HCT116 (cell line): ENCODE measurements around the gene PHACTR1. TPM values are rescaled to one million over a fixed set of nuclear protein-coding genes. Genes with fewer than 3 reads are reported as not detected.
A peak's percentile ranks its signal among the peaks of the same experiment; 100 is the strongest.

ENCODE experiments used
- ATAC-seq: fragments of 200-7000 bp; cut with Tn5 transposase; 2 replicates; pipeline ENCODE4 v1.9.1; 2020; ENCODE audit warnings: mild to moderate bottlenecking, moderate library complexity
- BruUV-seq: library from RNA; stranded (reverse); fragments of 400-500 nt; replicated peaks from 2 replicates; lab custom pipeline; 2021; lab: Mats Ljungman, UMichigan
- CTCF ChIA-PET: fragments of 300-600 bp; sonication (Branson Sonifier 250); formaldehyde crosslinking; loops from one replicate; lab custom pipeline; 2021; ENCODE audit warnings: antibody characterized with exemption; lab: Charles Lee
- POLR2A ChIA-PET: fragments of 300-600, 350-600 bp; sonication (Branson Sonifier 250); formaldehyde crosslinking; loops from one replicate; lab custom pipeline; 2021; ENCODE audit warnings: antibody characterized with exemption; lab: Charles Lee
- RAD21 ChIA-PET, 2 experiments: fragments of 300-600 bp; sonication (Branson Sonifier 250); formaldehyde crosslinking; loops; one replicate each; lab custom pipeline; 2023; ENCODE audit warnings: low total read pairs in 2 of 2; ENCODE audit not compliant: uncharacterized antibody in 2 of 2, unreplicated experiment in 2 of 2, low non-redundant PET in 1 of 2; lab: Charles Lee
- DNase-seq: peaks from one replicate; pipeline ENCODE4 v3.0.0-alpha.2; 2010; ENCODE audit warnings: low read depth, low spot score
- H2AFZ ChIP-seq: fragments of 200-600 bp; shearing (Covaris generic), sonication (generic); 2 replicates; pipeline ENCODE4 v1.6.1; 2017; ENCODE audit warnings: low read depth, mixed run types, mixed read lengths, antibody characterized with exemption, low read length; ENCODE audit not compliant: poor library complexity, severe bottlenecking
- H3K27ac ChIP-seq: 2 replicates; pipeline ENCODE4 v1.5.1; 2012; ENCODE audit warnings: low read depth, low read length
- H3K27me3 ChIP-seq: fragments of 200-600 bp; sonication (generic); 2 replicates; pipeline ENCODE4 v1.6.1; 2016; ENCODE audit warnings: mixed run types, low read length, mixed read lengths; ENCODE audit not compliant: insufficient read depth
- H3K36me3 ChIP-seq, 2 experiments: fragments of 200-500 bp in 1 of 2; fragments of 200-600 bp in 1 of 2; sonication (Bioruptor generic) in 1 of 2; sonication (generic) in 1 of 2; 2 replicates each; pipeline versions ENCODE4 v1.5.1 to v1.6.1; 2014 to 2016; ENCODE audit warnings: low read length in 2 of 2, inconsistent platforms in 1 of 2, mixed read lengths in 1 of 2, mixed run types in 1 of 2; ENCODE audit not compliant: insufficient read depth in 2 of 2, control insufficient read depth in 1 of 2
- H3K4me1 ChIP-seq, 2 experiments: fragments of 200-600 bp in 1 of 2; sonication (generic) in 1 of 2; 2 replicates each; pipeline versions ENCODE4 v1.5.1 to v1.6.1; 2012 to 2017; ENCODE audit warnings: low read length in 2 of 2, inconsistent platforms in 1 of 2, mild to moderate bottlenecking in 1 of 2, mixed read lengths in 1 of 2, mixed run types in 1 of 2, moderate library complexity in 1 of 2; ENCODE audit not compliant: insufficient read depth in 2 of 2, control insufficient read depth in 1 of 2
- H3K4me2 ChIP-seq: fragments of 200-600 bp; sonication (generic); 2 replicates; pipeline ENCODE4 v1.6.1; 2017; ENCODE audit warnings: mixed run types, low read length, mixed read lengths
- H3K4me3 ChIP-seq, 2 experiments: fragments of 200-600 bp in 1 of 2; sonication (generic) in 1 of 2; replicated peaks in 1 of 2; 2 replicates each; pipeline ENCODE4 v1.5.1; 2011 to 2016; ENCODE audit warnings: low read length in 2 of 2, control low read depth in 1 of 2, low read depth in 1 of 2, mild to moderate bottlenecking in 1 of 2, mixed read lengths in 1 of 2, mixed run types in 1 of 2
- H3K79me2 ChIP-seq: fragments of 200-600 bp; sonication (generic); 2 replicates; pipeline ENCODE4 v1.6.1; 2017; ENCODE audit warnings: mild to moderate bottlenecking, mixed run types, low read length, moderate library complexity, mixed read lengths; ENCODE audit not compliant: insufficient read depth
- H3K9ac ChIP-seq: fragments of 200-600 bp; sonication (generic); 2 replicates; pipeline ENCODE4 v1.6.1; 2016; ENCODE audit warnings: low read length, mixed read lengths
- H3K9me2 ChIP-seq: fragments of 200-600 bp; sonication (generic), shearing (Covaris generic); 2 replicates; pipeline ENCODE4 v1.6.1; 2017; ENCODE audit warnings: mixed run types, mild to moderate bottlenecking, moderate library complexity; ENCODE audit not compliant: insufficient read depth
- H3K9me3 ChIP-seq, 2 experiments: fragments of 200-500 bp in 1 of 2; fragments of 200-600 bp in 1 of 2; sonication (Bioruptor generic) in 1 of 2; sonication (generic) in 1 of 2; 2 replicates each; pipeline ENCODE4 v1.6.1; 2014 to 2017; ENCODE audit warnings: low read length in 2 of 2, mixed read lengths in 2 of 2, inconsistent platforms in 1 of 2, low read depth in 1 of 2, mild to moderate bottlenecking in 1 of 2, mixed run types in 1 of 2, moderate library complexity in 1 of 2; ENCODE audit not compliant: control insufficient read depth in 1 of 2, insufficient read depth in 1 of 2
- H4K20me1 ChIP-seq: fragments of 200-600 bp; sonication (generic), shearing (Covaris generic); 2 replicates; pipeline ENCODE4 v1.6.1; 2017; ENCODE audit warnings: mixed run types, mild to moderate bottlenecking, moderate library complexity; ENCODE audit not compliant: insufficient read depth
- CBX3 ChIP-seq: IDR thresholded peaks from 2 replicates; pipeline ENCODE4 v1.6.1; 2012; ENCODE audit warnings: low read depth
- CEBPB ChIP-seq: IDR thresholded peaks from 2 replicates; pipeline ENCODE4 v1.6.1; 2012; ENCODE audit warnings: low read depth
- CTCF ChIP-seq, 3 experiments: fragments of 200-600 bp in 1 of 3; sonication (generic) in 1 of 3; IDR thresholded peaks in 2 of 3; conservative IDR thresholded peaks in 1 of 3; 2 replicates each; pipeline ENCODE4 v1.5.1; 2012 to 2017; ENCODE audit warnings: low read depth in 2 of 3, low read length in 2 of 3, antibody characterized with exemption in 1 of 3, borderline replicate concordance in 1 of 3, control low read depth in 1 of 3, mild to moderate bottlenecking in 1 of 3, mixed read lengths in 1 of 3, mixed run types in 1 of 3, moderate library complexity in 1 of 3; ENCODE audit not compliant: insufficient read depth in 1 of 3
- FOSL1 ChIP-seq: IDR thresholded peaks from 2 replicates; pipeline ENCODE4 v1.6.1; 2012; ENCODE audit warnings: low read depth
- JUND ChIP-seq: IDR thresholded peaks from 2 replicates; pipeline ENCODE4 v1.6.1; 2012
- MAX ChIP-seq: IDR thresholded peaks from 2 replicates; pipeline ENCODE4 v1.6.1; 2012
- REST ChIP-seq: IDR thresholded peaks from 2 replicates; pipeline ENCODE4 v1.6.1; 2012; ENCODE audit warnings: low read depth
- SP1 ChIP-seq: IDR thresholded peaks from 2 replicates; pipeline ENCODE4 v1.6.1; 2012; ENCODE audit warnings: low read depth
- ZBTB33 ChIP-seq: IDR thresholded peaks from 2 replicates; pipeline ENCODE4 v1.6.1; 2011; ENCODE audit warnings: mild to moderate bottlenecking, low read length, moderate library complexity; ENCODE audit not compliant: insufficient replicate concordance; ENCODE audit errors: extremely low read depth
- intact Hi-C: fragments of 100-400 bp; cut with micrococcal nuclease; formaldehyde crosslinking; loops from 2 replicates; pipeline ENCODE4 v1.10.0; 2022
- total RNA-seq: library from RNA; stranded (reverse); gene quantifications from one replicate; pipeline ENCODE4 v1.2.1, GENCODE V29; 2021; ENCODE audit not compliant: unreplicated experiment

PHACTR1 gene
- total RNA-seq, 1 experiment from 2014 or later: 0.17 TPM

- TF ChIP-seq SP1 (no peak), CEBPB (no peak), FOSL1 (no peak), CBX3 (no peak)
- H3K4me1 ChIP-seq: no peaks in the 10 kb centered on the region
- no peak overlapping the region for H3K27ac ChIP-seq
- H3K4me3 ChIP-seq: no peak overlapping the region
- RAD21 ChIA-PET: no interaction called here
- no peak for DNase-seq
- POLR2A ChIA-PET: no interaction called here
- H3K79me2 ChIP-seq: no peaks in the 10 kb centered on the region
- H3K36me3 ChIP-seq: no peaks in the 10 kb centered on the region
- no peak overlapping the region for H2AFZ ChIP-seq
- no TSS peak for BruUV-seq
- CTCF ChIA-PET: no interaction called here
- ATAC-seq: no peak
- peaks cover 43% of the 10 kb centered on the region for H3K27me3 ChIP-seq
- intact Hi-C loops: no loop called here
- H3K9me3 ChIP-seq: no peaks in the 10 kb centered on the region
- H3K9me2 ChIP-seq: no peaks in the 10 kb centered on the region
- no peaks in the 10 kb centered on the region for H4K20me1 ChIP-seq
- no peak overlapping the region for H3K9ac ChIP-seq
- H3K4me2 ChIP-seq: no peak overlapping the region
These were observed 458.5 kb downstream of the PHACTR1 start for GRCh38 chr6:13175087-13175486.

GRCh38 chr6:13175759-13176158 lies 459.2 kb downstream of the PHACTR1 start:
- no peak overlapping the region for H2AFZ ChIP-seq
- DNase-seq (no peak), ATAC-seq (0 out of 2 replicates have a peak, but pooled peaks have one; percentile 49)
- no peaks in the 10 kb centered on the region for H3K9me3 ChIP-seq
- H3K9me2 ChIP-seq: no peaks in the 10 kb centered on the region
- no peak overlapping the region for H3K4me2 ChIP-seq
- 0 out of 6 replicates have a peak, but pooled peaks of 2 of the 3 experiments have one; percentile 12 for TF ChIP-seq CTCF (IDR thresholded peaks at IDR 0.05 in 2 of 3, conservative IDR thresholded peaks at IDR 0.05 in 1 of 3; ENCODE audit: borderline replicate concordance in 1 of 3, insufficient read depth in 1 of 3, low read depth in 2 of 3, low read length in 2 of 3)
- no peak for TF ChIP-seq JUND
- no peak for TF ChIP-seq MAX
- TF ChIP-seq ZBTB33: no peak
- no peak for TF ChIP-seq REST
- no peak overlapping the region for H3K27ac ChIP-seq
- no peak overlapping the region for H3K4me3 ChIP-seq
- peaks cover 43% of the 10 kb centered on the region for H3K27me3 ChIP-seq
- H3K79me2 ChIP-seq: no peaks in the 10 kb centered on the region
- no peaks in the 10 kb centered on the region for H4K20me1 ChIP-seq
- H3K4me1 ChIP-seq: no peaks in the 10 kb centered on the region
- RAD21 ChIA-PET: no interaction called here
- POLR2A ChIA-PET: no interaction called here
- intact Hi-C loops: no loop called here
- CTCF ChIA-PET: no interaction called here
- H3K36me3 ChIP-seq: no peaks in the 10 kb centered on the region
- no TSS peak for BruUV-seq
- no peak overlapping the region for H3K9ac ChIP-seq
